Endodermal cell (in vitro differentiated cells): Measurements from ENCODE around the gene PTPRQ. TPM values are rescaled to one million over a fixed set of nuclear protein-coding genes. Genes with fewer than 3 reads are reported as not detected.

Experiments used
- DNase-seq: peaks from one replicate; pipeline ENCODE4 v3.0.0-alpha.2; 2017
- H3K27ac ChIP-seq: 2 replicates; pipeline ENCODE4 v1.5.1; 2013; ENCODE audit warnings: mild to moderate bottlenecking, low read depth, low read length, moderate library complexity
- H3K27me3 ChIP-seq: 2 replicates; pipeline ENCODE4 v1.6.1; 2013; ENCODE audit warnings: mild to moderate bottlenecking, low read length, moderate library complexity; ENCODE audit not compliant: insufficient read depth, control insufficient read depth, poor library complexity, severe bottlenecking
- H3K36me3 ChIP-seq: 2 replicates; pipeline ENCODE4 v1.7.0; 2013; ENCODE audit warnings: mild to moderate bottlenecking, low read length, moderate library complexity; ENCODE audit not compliant: control insufficient read depth, insufficient read depth
- H3K4me1 ChIP-seq: one replicate; pipeline ENCODE4 v1.7.0; 2013; ENCODE audit warnings: low read length; ENCODE audit not compliant: control insufficient read depth, insufficient read depth
- H3K4me3 ChIP-seq: 2 replicates; pipeline ENCODE4 v1.5.1; 2013; ENCODE audit warnings: mild to moderate bottlenecking, low read length, moderate library complexity
- H3K9ac ChIP-seq: 2 replicates; pipeline ENCODE4 v1.6.1; 2013; ENCODE audit warnings: mild to moderate bottlenecking, low read length, moderate library complexity; ENCODE audit not compliant: poor library complexity, severe bottlenecking; ENCODE audit errors: extremely low read depth
- H3K9me3 ChIP-seq: 2 replicates; pipeline ENCODE4 v1.6.1; 2013; ENCODE audit warnings: mild to moderate bottlenecking, low read length, moderate library complexity; ENCODE audit not compliant: control insufficient read depth
- H3K27ac Mint-ChIP-seq: 2 replicates; pipeline ENCODE4 v1.8.0; 2020; ENCODE audit warnings: mixed read lengths
- H3K27me3 Mint-ChIP-seq: 2 replicates; pipeline ENCODE4 v1.8.0; 2021; ENCODE audit warnings: mild to moderate bottlenecking, mixed read lengths; ENCODE audit not compliant: insufficient read depth
- H3K36me3 Mint-ChIP-seq: 2 replicates; pipeline ENCODE4 v1.8.0; 2020; ENCODE audit warnings: low read depth, mixed read lengths
- H3K4me1 Mint-ChIP-seq: 2 replicates; pipeline ENCODE4 v1.8.0; 2020; ENCODE audit warnings: mixed read lengths
- H3K4me3 Mint-ChIP-seq: 2 replicates; pipeline ENCODE4 v1.8.0; 2020; ENCODE audit warnings: mild to moderate bottlenecking, moderate library complexity, mixed read lengths
- H3K9me3 Mint-ChIP-seq: 2 replicates; pipeline ENCODE4 v1.8.0; 2020; ENCODE audit warnings: mild to moderate bottlenecking, mixed read lengths
- WGBS, 2 experiments: methylation state at CpG; one replicate each; pipeline versions ENCODE4 v1.1.5 to v1.1.7; 2013; ENCODE audit warnings: missing lambda C conversion rate in 2 of 2, mixed read lengths in 1 of 2; ENCODE audit not compliant: insufficient coverage in 1 of 2, insufficient read length in 1 of 2; 5-methylcytosine and 5-hydroxymethylcytosine counted together
- total RNA-seq, 2 donors: library from RNA; stranded (reverse); fragmentation: NEBNext Ultra II Directional in 1 of 2; extraction: Animal tissue kit (Norgen Biotek cat#: 25700) in 1 of 2; gene quantifications; 2 replicates in 1 of 2; 3 replicates in 1 of 2; pipeline ENCODE4 v1.2.1, GENCODE V29; 2021
- TF ChIP-seq, protein P1 (sequence below): fragments of 200-600 bp; sonication (generic); conservative IDR thresholded peaks from 2 replicates; pipeline ENCODE4 v1.5.0; 2021; ENCODE audit warnings: antibody characterized with exemption, mild to moderate bottlenecking

The PTPRQ gene
- total RNA-seq, 2 donors from 2014 or later, result 0.13 TPM; not detected in 1

DNA sequence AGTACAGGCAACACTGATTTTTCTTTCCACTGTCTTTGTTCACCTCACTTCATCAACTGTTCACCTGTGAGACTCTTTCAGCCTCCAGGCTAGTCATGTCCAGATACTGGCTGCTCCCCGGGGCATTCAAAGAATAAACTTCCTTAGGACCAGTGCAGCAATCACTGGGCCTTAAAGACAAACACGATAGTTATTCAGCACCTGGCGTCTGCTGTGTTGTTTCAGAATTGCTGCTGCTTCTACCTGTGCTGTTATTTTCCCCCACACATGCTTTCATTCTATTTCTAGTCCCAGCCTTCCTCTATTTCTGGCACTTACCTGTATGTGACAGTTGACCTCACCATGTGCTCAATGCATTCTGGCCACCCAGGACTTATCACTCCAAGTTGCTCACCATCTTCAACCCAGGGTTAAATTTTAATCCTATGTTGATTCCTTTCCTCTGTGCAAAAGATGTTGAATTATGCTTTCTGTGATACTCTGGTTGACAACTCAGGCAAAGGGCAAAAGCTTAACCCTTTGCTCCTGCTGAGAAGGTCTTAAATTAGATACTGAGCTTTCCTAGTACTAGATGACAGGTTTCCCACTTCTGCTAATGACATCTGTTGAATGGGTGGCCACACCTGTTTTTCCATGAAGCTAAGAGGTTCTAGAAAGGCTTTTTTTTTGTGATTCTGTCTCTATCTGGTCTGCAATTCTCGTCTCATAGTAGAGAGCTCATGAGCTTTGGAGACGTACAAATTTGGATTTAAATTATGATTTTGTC, 41.4 kb downstream of the PTPRQ start:
- H3K4me1 Mint-ChIP-seq, result peaks cover 4% of the 10 kb centered on the region

DNA sequence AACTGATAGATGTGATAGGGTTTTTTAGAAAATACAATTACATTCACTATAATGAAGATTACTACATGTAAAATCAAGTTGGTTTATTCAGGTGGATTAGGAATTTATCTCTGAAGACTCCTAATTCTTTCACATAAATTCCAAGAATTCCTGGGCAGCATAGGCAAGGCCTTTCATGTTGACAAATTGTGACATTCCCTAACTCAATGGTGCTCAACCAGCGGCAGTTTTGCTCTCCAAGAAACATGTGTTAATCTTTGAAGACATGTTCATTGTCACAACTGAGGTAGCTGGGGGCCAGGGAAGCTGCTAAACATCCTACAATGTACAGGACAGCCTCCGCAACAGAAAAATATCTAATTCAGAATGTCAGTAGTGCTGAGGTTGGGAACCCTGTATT, 46.3 kb downstream of the PTPRQ start:
- no peak overlapping the region for H3K27ac ChIP-seq
- Mint-ChIP-seq H3K27me3 (no peaks in the 10 kb centered on the region), H3K4me3 (no peak overlapping the region), H3K36me3 (no peaks in the 10 kb centered on the region), H3K9me3 (no peaks in the 10 kb centered on the region), H3K4me1 (peaks cover 8% of the 10 kb centered on the region), H3K27ac (no peak overlapping the region)
- H3K9me3 ChIP-seq, result no peaks in the 10 kb centered on the region
- TF ChIP-seq, protein P1, sequence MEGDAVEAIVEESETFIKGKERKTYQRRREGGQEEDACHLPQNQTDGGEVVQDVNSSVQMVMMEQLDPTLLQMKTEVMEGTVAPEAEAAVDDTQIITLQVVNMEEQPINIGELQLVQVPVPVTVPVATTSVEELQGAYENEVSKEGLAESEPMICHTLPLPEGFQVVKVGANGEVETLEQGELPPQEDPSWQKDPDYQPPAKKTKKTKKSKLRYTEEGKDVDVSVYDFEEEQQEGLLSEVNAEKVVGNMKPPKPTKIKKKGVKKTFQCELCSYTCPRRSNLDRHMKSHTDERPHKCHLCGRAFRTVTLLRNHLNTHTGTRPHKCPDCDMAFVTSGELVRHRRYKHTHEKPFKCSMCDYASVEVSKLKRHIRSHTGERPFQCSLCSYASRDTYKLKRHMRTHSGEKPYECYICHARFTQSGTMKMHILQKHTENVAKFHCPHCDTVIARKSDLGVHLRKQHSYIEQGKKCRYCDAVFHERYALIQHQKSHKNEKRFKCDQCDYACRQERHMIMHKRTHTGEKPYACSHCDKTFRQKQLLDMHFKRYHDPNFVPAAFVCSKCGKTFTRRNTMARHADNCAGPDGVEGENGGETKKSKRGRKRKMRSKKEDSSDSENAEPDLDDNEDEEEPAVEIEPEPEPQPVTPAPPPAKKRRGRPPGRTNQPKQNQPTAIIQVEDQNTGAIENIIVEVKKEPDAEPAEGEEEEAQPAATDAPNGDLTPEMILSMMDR, result no peak
- H3K4me3 ChIP-seq, result no peak overlapping the region
- peaks cover 20% of the 10 kb centered on the region for H3K4me1 ChIP-seq
- H3K9ac ChIP-seq, result no peak overlapping the region
- 64 to 83% methylated on average over 2 of the region's 2 CpGs for WGBS, 2 experiments
- peak; percentile 78 for DNase-seq
- no peaks in the 10 kb centered on the region for H3K36me3 ChIP-seq
- no peaks in the 10 kb centered on the region for H3K27me3 ChIP-seq

More for the DNA sequence above, 41.4 kb downstream of the PTPRQ start:
- Histone ChIP-seq H3K9ac (no peak overlapping the region), H3K9me3 (no peaks in the 10 kb centered on the region), H3K27ac (no peak overlapping the region), H3K27me3 (no peaks in the 10 kb centered on the region), H3K4me3 (no peak overlapping the region), H3K4me1 (peaks cover 11% of the 10 kb centered on the region), H3K36me3 (no peaks in the 10 kb centered on the region)
- TF ChIP-seq, protein P1, result no peak
- H3K27me3 Mint-ChIP-seq, result no peaks in the 10 kb centered on the region
- WGBS, 2 experiments, result 88 to 96% methylated on average over 4 to 5 of the region's 5 CpGs
- H3K27ac Mint-ChIP-seq, result no peak overlapping the region
- H3K9me3 Mint-ChIP-seq, result no peaks in the 10 kb centered on the region
- H3K36me3 Mint-ChIP-seq, result no peaks in the 10 kb centered on the region
- no peak overlapping the region for H3K4me3 Mint-ChIP-seq
- DNase-seq, result no peak

DNA sequence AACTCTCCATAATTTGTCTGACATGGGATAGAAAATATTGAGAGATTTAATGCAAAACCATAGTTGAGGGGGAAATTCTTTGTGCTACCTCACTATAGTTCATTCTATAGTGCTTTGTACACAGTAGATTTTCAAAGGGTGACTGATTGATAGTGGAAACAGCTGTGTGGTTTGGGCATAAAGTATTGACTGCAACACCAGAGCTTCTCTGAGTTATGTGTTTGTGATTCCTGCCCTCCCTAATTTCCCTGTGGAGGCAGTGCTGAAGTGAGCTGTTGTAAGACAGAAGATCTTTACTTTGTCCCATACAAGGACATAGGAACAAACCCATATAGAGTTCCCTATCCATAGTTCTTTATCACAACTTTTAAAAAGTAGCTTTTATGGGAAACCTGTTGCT, 47.1 kb downstream of the PTPRQ start:
- no peaks in the 10 kb centered on the region for H3K36me3 ChIP-seq
- H3K4me3 ChIP-seq, result no peak overlapping the region
- peaks cover 20% of the 10 kb centered on the region for H3K4me1 ChIP-seq
- H3K9me3 ChIP-seq, result no peaks in the 10 kb centered on the region
- Mint-ChIP-seq H3K27ac (no peak overlapping the region), H3K9me3 (no peaks in the 10 kb centered on the region), H3K27me3 (no peaks in the 10 kb centered on the region), H3K4me3 (no peak overlapping the region), H3K36me3 (no peaks in the 10 kb centered on the region), H3K4me1 (peaks cover 7% of the 10 kb centered on the region)
- H3K9ac ChIP-seq, result no peak overlapping the region
- TF ChIP-seq, protein P1, result no peak
- DNase-seq, result no peak
- no peaks in the 10 kb centered on the region for H3K27me3 ChIP-seq
- no peak overlapping the region for H3K27ac ChIP-seq
